Hematopoietic multipotent progenitor cell (in vitro differentiated cells): ENCODE measurements around the gene ITPRID1. TPM values are rescaled to one million over a fixed set of nuclear protein-coding genes. Genes with fewer than 3 reads are reported as not detected.

Source experiments
- DNase-seq, 3 donors: peaks; one replicate each; pipeline ENCODE4 v3.0.0-alpha.2; 2011 to 2015; ENCODE audit warnings: low read depth in 2 of 3, low spot score in 2 of 3
- total RNA-seq: library from RNA; depleted of rRNA; stranded (reverse); fragments of >200 nt; gene quantifications from one replicate; pipeline ENCODE4 v1.2.3, GENCODE V29; 2012

Gene ITPRID1
- total RNA-seq, 1 donor, result not detected

GRCh38 chr7:31613604-31614003, 99.7 kb downstream of the ITPRID1 start:
- DNase-seq, result no peak

GRCh38 chr7:31633467-31633866, 119.6 kb downstream of the ITPRID1 start:
- DNase-seq, result no peak

GRCh38 chr7:31633894-31634494, 120.1 kb downstream of the ITPRID1 start:
- DNase-seq, result peak in 2 of 3 donors; percentile 13 to 46

- no peak for DNase-seq
Observed at GRCh38 chr7:31640381-31640780, 126.5 kb downstream of the ITPRID1 start.

- no peak for DNase-seq
Observed at GRCh38 chr7:31642681-31643115, 128.8 kb downstream of the ITPRID1 start.

GRCh38 chr7:31646942-31647341, 133.1 kb downstream of the ITPRID1 start:
- DNase-seq, result no peak

- DNase-seq, result no peak
Observed at GRCh38 chr7:31647511-31647910, 133.6 kb downstream of the ITPRID1 start.

- DNase-seq, result no peak
Observed at GRCh38 chr7:31648288-31648687, 134.4 kb downstream of the ITPRID1 start.

- no peak for DNase-seq
Observed at GRCh38 chr7:31648880-31649279, 135.0 kb downstream of the ITPRID1 start.

GRCh38 chr7:31651234-31652062, 137.6 kb downstream of the ITPRID1 start:
- no peak for DNase-seq

- no peak for DNase-seq
Observed at GRCh38 chr7:31652063-31652326, 138.1 kb downstream of the ITPRID1 start.

- DNase-seq, result no peak
Observed at GRCh38 chr7:31663072-31663471, 149.2 kb downstream of the ITPRID1 start.

GRCh38 chr7:31664890-31665289, 151.0 kb downstream of the ITPRID1 start:
- DNase-seq, result no peak

GRCh38 chr7:31665546-31665945, 151.7 kb downstream of the ITPRID1 start:
- DNase-seq, result no peak

- DNase-seq, result no peak
Observed at GRCh38 chr7:31669461-31669860, 155.6 kb downstream of the ITPRID1 start.

GRCh38 chr7:31679574-31680305, 165.8 kb downstream of the ITPRID1 start:
- DNase-seq, result no peak

GRCh38 chr7:31683445-31684225, 169.7 kb downstream of the ITPRID1 start:
- DNase-seq, result no peak

GRCh38 chr7:31687024-31687748, 173.3 kb downstream of the ITPRID1 start, which contains the start of gene PPP1R17:
PPP1R17 (plus strand) TSS chr7:31687215; CDS start chr7:31692442, 5,227 bp downstream.
- DNase-seq, result no peak

GRCh38 chr7:31688372-31688771, 174.5 kb downstream of the ITPRID1 start:
- no peak for DNase-seq

- no peak for DNase-seq
Observed at GRCh38 chr7:31688996-31689395, 175.1 kb downstream of the ITPRID1 start.
